Glomerular endothelial cell (primary cell): ENCODE measurements around the gene SLC34A1. TPM values are rescaled to one million over a fixed set of nuclear protein-coding genes. Genes with fewer than 3 reads are reported as not detected.

Experiments used
- DNase-seq: peaks from one replicate; pipeline ENCODE4 v3.0.0-alpha.2; 2011; ENCODE audit warnings: low read depth, low spot score; ENCODE audit errors: extremely low read depth
- total RNA-seq: library from RNA; depleted of rRNA; stranded (reverse); fragments of >200 nt; gene quantifications from 2 replicates; pipeline ENCODE4 v1.2.3, GENCODE V29; 2015

The SLC34A1 gene
- total RNA-seq, 1 donor from 2014 or later = not detected

DNA sequence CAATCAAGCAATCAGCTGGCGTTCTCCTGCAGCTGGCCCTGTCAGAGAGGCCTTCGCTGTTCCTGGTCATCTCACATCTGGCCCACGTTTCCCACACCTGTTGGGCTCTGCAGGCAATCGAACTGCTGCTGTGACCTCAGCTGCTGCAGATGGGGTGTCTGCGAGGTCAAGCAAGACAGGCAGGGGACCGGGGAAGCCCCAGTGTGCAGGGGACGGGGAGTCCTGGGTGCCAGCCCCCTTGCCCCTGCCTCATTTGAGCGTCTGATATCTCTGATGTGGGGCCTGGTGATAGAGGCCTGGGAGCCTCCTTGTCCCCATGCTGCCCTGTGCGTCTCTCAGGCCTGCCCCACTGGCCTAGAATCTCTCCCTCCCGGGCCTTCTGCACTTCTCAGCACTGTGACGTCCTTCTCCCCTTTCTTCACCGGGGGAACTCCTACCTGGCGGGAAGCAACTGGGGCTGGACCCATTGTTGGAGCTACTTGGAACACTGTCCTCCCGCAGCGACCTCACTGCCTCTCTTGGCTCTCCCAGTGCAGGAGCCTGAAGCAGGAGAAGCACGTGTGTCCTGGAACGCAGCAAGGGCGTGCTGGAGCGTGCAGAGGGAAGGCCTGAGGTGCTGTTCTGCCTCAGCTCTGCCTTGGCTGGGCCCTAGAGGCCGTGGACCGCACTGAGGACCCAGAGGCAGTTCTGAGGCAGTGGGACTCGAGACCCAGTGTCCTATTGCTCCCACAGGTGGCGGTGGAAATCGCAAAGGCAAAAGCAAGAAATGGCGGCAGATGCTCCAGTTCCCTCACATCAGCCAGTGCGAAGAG is 46.1 kb downstream of the SLC34A1 start:
- DNase-seq = no peak

- no peak for DNase-seq
These were observed 46.7 kb downstream of the SLC34A1 start for GRCh38 chr5:177430972-177431316.

- DNase-seq = no peak
These were observed 47.3 kb downstream of the SLC34A1 start for GRCh38 chr5:177431317-177432142.

- DNase-seq = no peak
These were observed 48.1 kb downstream of the SLC34A1 start for GRCh38 chr5:177432143-177432838.

DNA sequence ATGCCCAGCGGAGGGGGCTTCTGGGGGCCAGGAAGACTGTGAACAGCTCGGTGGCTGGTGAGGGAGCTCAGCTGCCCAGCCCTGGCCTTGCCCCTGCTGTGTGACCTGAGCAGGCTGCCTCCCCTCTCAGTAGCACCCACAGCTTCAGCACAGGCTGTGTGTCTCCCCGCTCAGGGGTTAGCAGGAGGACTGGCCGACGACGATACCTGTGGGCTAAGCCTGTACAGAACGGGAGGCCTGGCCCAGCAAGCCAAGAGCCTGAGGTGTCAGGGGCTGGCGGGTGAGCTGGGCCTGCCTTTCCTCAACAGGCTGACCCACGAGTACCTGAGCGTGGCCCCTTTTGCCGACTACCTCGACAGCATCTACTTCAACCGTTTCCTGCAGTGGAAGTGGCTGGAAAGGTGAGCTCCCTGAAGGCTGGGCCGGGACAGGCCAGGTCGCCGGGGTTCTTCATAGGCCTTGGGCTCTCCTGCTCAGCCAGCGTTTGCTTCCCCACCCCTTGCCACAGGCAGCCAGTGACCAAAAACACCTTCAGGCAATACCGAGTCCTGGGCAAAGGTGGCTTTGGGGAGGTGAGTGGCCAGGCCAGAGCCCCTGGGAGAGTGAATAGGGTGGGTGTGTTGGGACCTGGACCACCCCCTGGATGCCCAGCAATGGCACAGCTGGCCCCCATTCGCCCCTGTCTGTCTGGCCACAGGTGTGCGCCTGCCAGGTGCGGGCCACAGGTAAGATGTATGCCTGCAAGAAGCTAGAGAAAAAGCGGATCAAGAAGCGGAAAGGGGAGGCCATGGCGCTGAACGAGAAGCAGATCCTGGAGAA is 48.8 kb downstream of the SLC34A1 start:
- no peak for DNase-seq

DNA sequence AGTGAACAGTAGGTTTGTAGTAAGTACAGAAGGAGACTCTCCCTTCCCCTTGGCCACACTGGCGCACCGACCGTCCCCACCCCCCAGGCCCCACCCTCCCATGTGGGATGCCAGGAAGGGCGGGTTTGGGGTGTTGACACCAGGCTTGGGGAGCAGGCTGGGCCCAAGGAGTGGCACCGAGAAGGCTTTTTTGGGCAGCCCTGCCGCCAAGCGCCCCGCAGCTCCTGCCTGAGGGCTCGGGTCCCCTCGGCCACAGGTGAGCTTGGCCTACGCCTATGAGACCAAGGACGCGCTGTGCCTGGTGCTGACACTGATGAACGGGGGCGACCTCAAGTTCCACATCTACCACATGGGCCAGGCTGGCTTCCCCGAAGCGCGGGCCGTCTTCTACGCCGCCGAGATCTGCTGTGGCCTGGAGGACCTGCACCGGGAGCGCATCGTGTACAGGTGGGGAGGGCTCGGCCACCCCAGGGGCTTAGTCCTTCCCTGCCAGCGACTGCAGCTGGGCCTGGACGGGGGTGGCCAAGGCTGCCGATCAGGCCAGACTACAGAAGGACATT is 49.5 kb downstream of the SLC34A1 start:
- no peak for DNase-seq

DNA sequence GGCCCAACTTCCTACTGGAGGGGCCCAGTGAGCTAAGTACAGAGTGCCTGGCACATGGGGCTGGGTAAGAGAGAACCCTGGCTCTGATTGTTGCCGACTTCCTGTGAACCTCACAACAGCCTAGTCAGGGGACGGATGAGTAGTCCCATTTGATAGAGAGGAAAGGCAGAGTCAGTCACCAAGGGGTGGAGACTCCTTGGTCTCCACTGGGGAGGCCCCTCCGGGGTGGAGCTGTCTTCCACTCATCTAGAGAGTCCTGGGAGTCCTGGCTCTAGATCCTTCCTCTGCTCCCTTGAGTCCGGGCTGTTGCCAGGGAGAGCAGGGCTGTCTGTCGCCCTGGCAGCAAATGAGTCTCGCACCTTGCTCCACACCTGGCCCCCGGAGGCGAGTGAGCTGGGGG is 50.2 kb downstream of the SLC34A1 start:
- DNase-seq = no peak

DNA sequence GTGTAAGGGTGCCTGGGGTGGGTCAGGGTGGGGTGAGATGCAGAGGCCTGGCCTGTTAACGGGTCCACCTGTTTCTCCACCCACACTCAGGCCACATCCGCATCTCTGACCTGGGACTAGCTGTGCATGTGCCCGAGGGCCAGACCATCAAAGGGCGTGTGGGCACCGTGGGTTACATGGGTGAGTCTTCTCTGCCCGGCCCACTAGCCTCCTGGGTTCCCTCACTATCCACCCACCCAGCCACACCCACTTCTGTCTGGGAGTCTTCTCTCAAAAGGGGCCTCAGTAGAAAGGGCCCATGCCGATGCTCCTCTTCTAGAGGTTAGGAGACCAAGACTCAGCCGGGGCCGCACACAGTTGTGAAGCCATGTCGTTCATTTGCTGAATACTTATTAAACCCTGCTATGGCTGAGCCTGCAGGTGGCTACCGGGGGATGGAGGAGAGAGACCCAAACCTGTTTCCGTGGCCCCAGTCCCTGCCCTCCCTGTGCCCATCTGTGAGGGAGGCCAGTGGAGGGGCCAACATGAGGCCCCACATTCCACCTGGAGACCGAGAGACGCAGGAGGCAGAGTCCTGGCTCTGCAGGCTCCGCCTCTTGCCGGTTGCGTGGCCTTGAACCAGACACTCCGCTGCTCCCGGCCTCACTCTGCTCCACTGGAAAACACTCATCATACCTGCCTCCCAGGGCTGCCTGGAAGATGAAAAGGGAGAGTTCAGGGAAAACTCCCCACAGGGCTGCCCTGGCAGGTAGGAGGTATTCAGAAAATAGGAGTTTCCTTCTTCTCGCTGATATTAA is 50.9 kb downstream of the SLC34A1 start:
- no peak for DNase-seq

DNA sequence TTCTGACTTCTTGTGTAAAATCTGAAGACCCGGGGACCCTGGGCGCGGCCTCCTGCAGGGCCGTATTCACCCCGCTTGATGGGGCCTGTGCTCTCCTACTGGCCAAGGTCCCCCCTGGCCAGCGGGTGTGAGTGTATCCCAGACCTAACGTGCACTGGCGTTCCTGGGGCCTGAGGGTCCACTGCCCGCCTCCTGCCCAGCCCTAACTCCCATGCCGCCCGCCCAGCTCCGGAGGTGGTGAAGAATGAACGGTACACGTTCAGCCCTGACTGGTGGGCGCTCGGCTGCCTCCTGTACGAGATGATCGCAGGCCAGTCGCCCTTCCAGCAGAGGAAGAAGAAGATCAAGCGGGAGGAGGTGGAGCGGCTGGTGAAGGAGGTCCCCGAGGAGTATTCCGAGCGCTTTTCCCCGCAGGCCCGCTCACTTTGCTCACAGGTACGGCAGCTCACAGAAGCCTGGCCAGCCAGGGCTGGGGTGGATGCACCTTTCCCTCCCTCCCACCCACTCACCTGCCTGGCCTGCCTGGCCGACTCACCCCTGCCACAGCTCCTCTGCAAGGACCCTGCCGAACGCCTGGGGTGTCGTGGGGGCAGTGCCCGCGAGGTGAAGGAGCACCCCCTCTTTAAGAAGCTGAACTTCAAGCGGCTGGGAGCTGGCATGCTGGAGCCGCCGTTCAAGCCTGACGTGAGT is 51.8 kb downstream of the SLC34A1 start:
- no peak for DNase-seq

- no peak for DNase-seq
These were observed 53.4 kb downstream of the SLC34A1 start for GRCh38 chr5:177437623-177438022.

GRCh38 chr5:177438468-177438867 is 54.2 kb downstream of the SLC34A1 start:
- DNase-seq = no peak

GRCh38 chr5:177439518-177440053 is 55.4 kb downstream of the SLC34A1 start:
- no peak for DNase-seq

- DNase-seq = no peak
These were observed 56.2 kb downstream of the SLC34A1 start for GRCh38 chr5:177440211-177440989.

DNA sequence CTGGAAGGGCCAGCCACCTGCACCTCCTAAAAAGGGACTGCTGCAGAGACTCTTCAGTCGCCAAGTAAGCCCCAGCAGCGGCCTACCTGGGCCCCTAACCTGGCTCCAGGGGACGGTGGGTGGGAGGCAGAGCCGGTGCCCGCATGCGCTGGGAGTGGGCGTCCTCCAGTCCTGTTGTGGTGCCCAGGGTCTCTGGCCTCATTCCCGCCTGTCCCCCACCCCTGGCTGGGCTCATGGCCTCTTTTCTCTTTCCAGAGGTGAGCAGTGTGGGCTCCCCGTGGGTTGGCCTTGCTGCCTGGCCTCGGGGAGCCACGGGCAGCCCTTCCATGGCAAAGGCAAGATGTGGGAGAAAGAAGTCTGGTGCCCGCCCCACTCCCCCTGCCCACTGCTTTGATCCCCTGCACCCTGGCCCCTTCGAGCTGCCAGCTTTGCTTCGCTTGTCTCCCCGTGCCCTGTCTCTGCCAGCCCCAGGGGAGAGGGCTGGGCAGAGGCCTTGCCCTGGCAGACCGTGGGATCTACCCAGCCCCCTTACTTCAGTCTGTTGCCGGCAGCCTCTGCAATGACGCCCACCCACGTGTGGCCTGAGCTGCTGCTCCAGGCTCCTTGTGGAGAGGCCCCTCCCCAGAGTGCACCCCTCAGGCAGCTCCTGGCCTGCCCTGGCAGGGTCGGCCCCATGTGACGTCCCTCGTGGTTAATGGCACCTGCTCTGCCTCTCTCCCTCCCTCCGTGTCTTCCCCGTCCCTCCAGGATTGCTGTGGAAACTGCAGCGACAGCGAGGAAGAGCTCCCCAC is 57.0 kb downstream of the SLC34A1 start:
- no peak for DNase-seq

- no peak for DNase-seq
These were observed 58.0 kb downstream of the SLC34A1 start for GRCh38 chr5:177442066-177442826.
